GM23338 (cell line): Measurements from ENCODE around the gene ZNF254. TPM values are rescaled to one million over a fixed set of nuclear protein-coding genes. Genes with fewer than 3 reads are reported as not detected.

Experiments used
- ATAC-seq: fragments of 200-7000 bp; cut with Tn5 transposase; 3 replicates; pipeline ENCODE4 v1.9.1; 2020
- DNase-seq: peaks from one replicate; pipeline ENCODE4 v3.0.0-alpha.2; 2015; ENCODE audit warnings: low spot score
- H2AFZ ChIP-seq: fragments of 200-600 bp; sonication (generic); 2 replicates; pipeline ENCODE4 v1.8.0; 2016; ENCODE audit warnings: antibody characterized with exemption, mild to moderate bottlenecking, moderate library complexity
- H3F3A ChIP-seq: fragments of 200-600 bp; sonication (generic); replicated peaks from 2 replicates; pipeline ENCODE4 v1.8.0; 2017; ENCODE audit warnings: antibody characterized with exemption, mixed run types, low read depth
- H3K27ac ChIP-seq: fragments of 200-600 bp; sonication (generic); 2 replicates; pipeline ENCODE4 v1.6.1; 2016; ENCODE audit warnings: low read depth
- H3K27me3 ChIP-seq: fragments of 200-600 bp; sonication (generic); 2 replicates; pipeline ENCODE4 v1.8.0; 2016; ENCODE audit warnings: mild to moderate bottlenecking, mixed run types, moderate library complexity; ENCODE audit not compliant: insufficient read depth
- H3K36me3 ChIP-seq: fragments of 200-600 bp; sonication (generic); 2 replicates; pipeline ENCODE4 v1.8.0; 2016; ENCODE audit warnings: mild to moderate bottlenecking; ENCODE audit not compliant: insufficient read depth
- H3K4me1 ChIP-seq: fragments of 200-600 bp; sonication (generic); 2 replicates; pipeline ENCODE4 v1.8.0; 2016; ENCODE audit warnings: mild to moderate bottlenecking, moderate library complexity; ENCODE audit not compliant: insufficient read depth
- H3K4me2 ChIP-seq: fragments of 200-600 bp; sonication (generic); 2 replicates; pipeline ENCODE4 v1.7.1; 2017; ENCODE audit warnings: mixed run types
- H3K4me3 ChIP-seq: fragments of 200-600 bp; sonication (generic); 2 replicates; pipeline ENCODE4 v1.6.1; 2016; ENCODE audit warnings: mixed run types
- H3K79me2 ChIP-seq: fragments of 200-600 bp; sonication (generic); replicated peaks from 2 replicates; pipeline ENCODE4 v1.8.0; 2017; ENCODE audit warnings: mild to moderate bottlenecking; ENCODE audit not compliant: insufficient read depth
- H3K9me2 ChIP-seq: fragments of 200-600 bp; sonication (generic); 2 replicates; pipeline ENCODE4 v1.8.0; 2017; ENCODE audit not compliant: insufficient read depth
- H4K20me1 ChIP-seq: fragments of 200-600 bp; sonication (generic); replicated peaks from 2 replicates; pipeline ENCODE4 v1.8.0; 2017; ENCODE audit warnings: mild to moderate bottlenecking; ENCODE audit not compliant: insufficient read depth
- H3K27ac Mint-ChIP-seq: 2 replicates; pipeline ENCODE4 v1.8.0; 2020; ENCODE audit warnings: inconsistent platforms, mild to moderate bottlenecking, moderate library complexity, mixed read lengths
- H3K27me3 Mint-ChIP-seq: 3 replicates; pipeline ENCODE4 v1.8.0; 2022; ENCODE audit warnings: low read depth, mild to moderate bottlenecking, moderate library complexity, mixed read lengths, inconsistent platforms; ENCODE audit not compliant: insufficient read depth, poor library complexity
- H3K36me3 Mint-ChIP-seq: 3 replicates; pipeline ENCODE4 v1.8.0; 2021; ENCODE audit warnings: low read depth, mild to moderate bottlenecking, inconsistent platforms, moderate library complexity, mixed read lengths
- H3K4me1 Mint-ChIP-seq: 3 replicates; pipeline ENCODE4 v1.8.0; 2020; ENCODE audit warnings: mild to moderate bottlenecking, inconsistent platforms, mixed read lengths
- H3K4me3 Mint-ChIP-seq: 3 replicates; pipeline ENCODE4 v1.8.0; 2021; ENCODE audit warnings: moderate library complexity, mild to moderate bottlenecking, inconsistent platforms, mixed read lengths
- H3K9me3 Mint-ChIP-seq: 3 replicates; pipeline ENCODE4 v1.8.0; 2020; ENCODE audit warnings: moderate library complexity, mild to moderate bottlenecking, inconsistent platforms, mixed read lengths
- CTCF ChIP-seq, 2 experiments: fragments of 200-600 bp in 1 of 2; sonication (generic) in 1 of 2; conservative IDR thresholded peaks; 2 replicates each; pipeline versions ENCODE4 v1.5.1 to v1.6.1; 2016 to 2017; ENCODE audit warnings: antibody characterized with exemption in 2 of 2, low read depth in 2 of 2, mild to moderate bottlenecking in 2 of 2, moderate library complexity in 1 of 2
- ETS1 ChIP-seq: IDR thresholded peaks from 2 replicates; pipeline ENCODE4 v1.6.1; 2016; ENCODE audit warnings: antibody characterized with exemption
- EZH2 ChIP-seq: fragments of 200-600 bp; sonication (generic); IDR thresholded peaks from one replicate; pipeline ENCODE4 v1.8.0; 2017; ENCODE audit warnings: antibody characterized with exemption, mild to moderate bottlenecking, low read depth; ENCODE audit not compliant: unreplicated experiment
- EZH2phosphoT487 ChIP-seq: fragments of 200-600 bp; sonication (generic); IDR thresholded peaks from one replicate; pipeline ENCODE4 v1.8.1; 2018; ENCODE audit warnings: antibody characterized with exemption; ENCODE audit not compliant: unreplicated experiment
- JUNB ChIP-seq: IDR thresholded peaks from one replicate; pipeline ENCODE4 v1.6.1; 2016; ENCODE audit warnings: antibody characterized with exemption; ENCODE audit not compliant: unreplicated experiment
- NANOG ChIP-seq: IDR thresholded peaks from 2 replicates; pipeline ENCODE4 v1.6.1; 2016; ENCODE audit warnings: antibody characterized with exemption, borderline replicate concordance
- POLR2AphosphoS5 ChIP-seq: IDR thresholded peaks from 2 replicates; pipeline ENCODE4 v1.6.1; 2016; ENCODE audit warnings: antibody characterized with exemption, low read depth
- REST ChIP-seq: IDR thresholded peaks from one replicate; pipeline ENCODE4 v1.6.1; 2018; ENCODE audit warnings: antibody characterized with exemption; ENCODE audit not compliant: unreplicated experiment
- STAT1 ChIP-seq: IDR thresholded peaks from one replicate; pipeline ENCODE4 v1.6.1; 2016; ENCODE audit warnings: antibody characterized with exemption; ENCODE audit not compliant: unreplicated experiment
- ZNF114 ChIP-seq: fragments of 250-450 bp; sonication (Bioruptor Pico); IDR thresholded peaks from 2 replicates; pipeline ENCODE4 v1.5.0; 2020; ENCODE audit warnings: mild to moderate bottlenecking, moderate library complexity
- ZNF331 ChIP-seq: fragments of 250-450 bp; sonication (Bioruptor Pico); IDR thresholded peaks from 2 replicates; pipeline ENCODE4 v1.5.0; 2020; ENCODE audit warnings: low read depth, mild to moderate bottlenecking, moderate library complexity
- ZNF462 ChIP-seq: fragments of 250-450 bp; sonication (Bioruptor Pico); IDR thresholded peaks from 2 replicates; pipeline ENCODE4 v1.5.0; 2020; ENCODE audit warnings: mild to moderate bottlenecking, moderate library complexity
- polyA plus RNA-seq: library from polyadenylated mRNA; unstranded; fragments of >200 nt; fragmentation: Nextera tagmentation; extraction: Ambion mirVana; gene quantifications from 2 replicates; pipeline ENCODE4 v1.2.1, GENCODE V29; 2016
- total RNA-seq: library from RNA; depleted of rRNA; stranded (reverse); fragments of >200 nt; shearing (Covaris generic); gene quantifications from 2 replicates; pipeline ENCODE4 v1.2.3, GENCODE V29; 2014

The ZNF254 gene
- total and polyA plus RNA-seq, 2 experiments from 2014 or later = 13.1 to 45.6 TPM

- Histone ChIP-seq H3K4me2 (peak overlapping the region; percentile 35; the same call in 1 of the 2 replicates), H4K20me1 (no peaks in the 10 kb centered on the region; the same call in 1 of the 2 replicates), H3K27me3 (no peaks in the 10 kb centered on the region), H3K27ac (peak overlapping the region; percentile 88), H3K4me1 (peaks cover 47% of the 10 kb centered on the region), H2AFZ (no peak overlapping the region), H3K36me3 (peaks cover 17% of the 10 kb centered on the region), H3K9me2 (peaks cover 3% of the 10 kb centered on the region; the same call in 1 of the 2 replicates), H3F3A (no peaks in the 10 kb centered on the region), H3K4me3 (peak overlapping the region; percentile 12; the same call in 1 of the 2 replicates), H3K79me2 (peaks cover 19% of the 10 kb centered on the region)
- H3K4me3 Mint-ChIP-seq = peak overlapping the region; percentile 22; the same call in 2 of the 3 replicates
- peak overlapping the region; percentile 95 for H3K27ac Mint-ChIP-seq
- peaks cover 77% of the 10 kb centered on the region for H3K36me3 Mint-ChIP-seq
- DNase-seq (no peak), ATAC-seq (no peak)
- no peak for TF ChIP-seq STAT1
- no peak for TF ChIP-seq ZNF114 (CRISPR knock-in tag)
- TF ChIP-seq REST = no peak
- TF ChIP-seq ZNF462 (CRISPR knock-in tag) = no peak
- no peak for TF ChIP-seq POLR2AphosphoS5
- no peak for TF ChIP-seq EZH2
- no peak for TF ChIP-seq NANOG
- TF ChIP-seq ETS1 = no peak
- no peak for TF ChIP-seq JUNB
- no peak for TF ChIP-seq ZNF331 (CRISPR knock-in tag)
- TF ChIP-seq EZH2phosphoT487 = no peak
- TF ChIP-seq CTCF (conservative IDR thresholded peaks at IDR 0.05; ENCODE audit: low read depth in 2 of 2) = no peak
- peaks cover 14% of the 10 kb centered on the region for H3K27me3 Mint-ChIP-seq
- H3K9me3 Mint-ChIP-seq = peaks cover 40% of the 10 kb centered on the region
- peaks cover 61% of the 10 kb centered on the region for H3K4me1 Mint-ChIP-seq
Measured at GRCh38 chr19:24074720-24075454, 12.1 kb upstream of the ZNF254 start.
